ENCODE data around the gene RFTN1. TPM values are rescaled to one million over a fixed set of nuclear protein-coding genes. Genes with fewer than 3 reads are reported as not detected.

Gene RFTN1
- total and polyA plus RNA-seq, 10 of the 15 experiments (the other 5 are each of a cell fraction or from before 2014, with no cell fraction given): 20.6 to 213 (median 147) TPM

DNA sequence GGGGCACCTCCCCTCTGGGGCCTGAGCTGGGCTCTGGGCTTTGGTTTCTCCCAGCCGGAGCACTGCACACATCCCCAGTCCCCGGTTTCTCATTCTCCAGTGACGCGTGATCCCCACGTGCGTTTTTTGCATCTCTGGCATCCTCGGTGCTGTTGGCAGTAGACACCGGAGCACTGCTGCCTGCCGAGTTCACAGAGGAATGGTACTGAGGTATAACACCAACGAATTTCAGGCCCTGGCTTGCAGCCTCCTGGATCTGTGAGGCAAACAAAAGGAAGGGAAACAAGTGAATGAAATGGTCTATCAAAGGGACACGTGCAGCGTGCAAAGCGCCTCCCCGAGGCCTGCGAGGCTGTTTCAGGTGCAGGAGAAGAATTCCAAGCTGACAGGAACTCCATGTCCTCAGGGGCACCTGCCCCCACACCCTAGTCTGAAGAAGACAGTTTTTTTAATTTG is 135.6 kb downstream of the RFTN1 start:
- intact Hi-C loops (cut with micrococcal nuclease; ENCODE audit: unreplicated experiment) (no loop called here), in situ Hi-C loops (cut with MboI) (loop anchor here (10.0 kb wide), 1 partner anchor 573 kb away; no protein-coding TSS in a partner anchor)
- H3K79me2 ChIP-seq (ENCODE audit: control insufficient read depth, insufficient read depth, low read length): peaks cover 53% of the 10 kb centered on the region
- DNase-seq (ENCODE audit: low read depth, low spot score) (no peak), ATAC-seq (no peak), FAIRE-seq (no peak)
- 11% methylated on average over 15 of the region's 15 CpGs for WGBS (ENCODE audit: insufficient coverage, insufficient replicate concordance, low lambda C conversion rate, missing lambda C conversion rate)
- POLR2A ChIA-PET: interaction anchor here (1.2 to 3.5 kb wide), 7 partner anchors 14 to 138 kb away, joined by 3 to 16 read pairs (median 11); partner anchors contain the start of gene RFTN1
- no peaks in the 10 kb centered on the region for H4K20me1 ChIP-seq (ENCODE audit: control insufficient read depth, insufficient read depth)
- H3K36me3 ChIP-seq (ENCODE audit: control insufficient read depth in 2 of 2, insufficient read depth in 2 of 2, low read length in 1 of 2): peaks cover 21 to 23% of the 10 kb centered on the region in 2 experiments
- 0 out of 2 replicates have a peak overlapping the region, but pooled peaks have one; percentile 23 for H3K4me2 ChIP-seq (ENCODE audit: control insufficient read depth, insufficient read depth)
- peak overlapping the region; percentile 10; the same call in 1 of the 2 replicates for H3K9ac ChIP-seq (ENCODE audit: control insufficient read depth, insufficient read depth, low read length)
- peaks cover 9% of the 10 kb centered on the region for H3K9me3 ChIP-seq (replicated peaks; ENCODE audit: control insufficient read depth, insufficient read depth, low read length)
- TF ChIP-seq PBX3 (IDR thresholded peaks at IDR 0.05; ENCODE audit: insufficient replicate concordance, low read depth, low read length) (no peak), BHLHE40 (IDR thresholded peaks at IDR 0.05; ENCODE audit: borderline replicate concordance in 1 of 2, low read depth in 2 of 2, low read length in 1 of 2) (peak in 1 of 2 experiments; percentile 41; a peak in 2 of 4 replicates), MTA3 (IDR thresholded peaks at IDR 0.05; ENCODE audit: borderline replicate concordance, low read length) (0 out of 2 replicates have a peak, but pooled peaks have one; percentile 4), TCF3 (IDR thresholded peaks at IDR 0.05; ENCODE audit: borderline replicate concordance, insufficient read depth, low read depth, low read length) (no peak), STAT3 (IDR thresholded peaks at IDR 0.05; ENCODE audit: low read depth, low read length) (no peak), SIN3A (IDR thresholded peaks at IDR 0.05; ENCODE audit: low read depth, low read length) (no peak)
- H3K4me1 ChIP-seq (ENCODE audit: control insufficient read depth, insufficient read depth, low read length): peaks cover 93% of the 10 kb centered on the region
- no TSS peak for BruUV-seq (replicated peaks)
- CTCF ChIA-PET: interaction anchor here (0.6 to 1.9 kb wide), 7 partner anchors 9 to 151 kb away, joined by 3 to 5 read pairs (median 3); no protein-coding TSS in a partner anchor
- H2AFZ ChIP-seq (ENCODE audit: control insufficient read depth, low read depth, low read length): no peak overlapping the region
- SMC1A ChIA-PET (ENCODE audit: uncharacterized antibody, unreplicated experiment): interaction anchor here (0.9 to 9.9 kb wide), 13 partner anchors 9 to 172 kb away, joined by 3 to 125 read pairs (median 8); partner anchors contain the start of gene RFTN1
- no peaks in the 10 kb centered on the region for H3K27me3 ChIP-seq (replicated peaks in 1 of 2; ENCODE audit: control insufficient read depth in 2 of 2, insufficient read depth in 2 of 2, low read length in 1 of 2)
- H3K27ac ChIP-seq (ENCODE audit: control insufficient read depth, insufficient read depth): peak overlapping the region; percentile 88
- H3K4me3 ChIP-seq: no peak overlapping the region
- RAD21 ChIA-PET (ENCODE audit: unreplicated experiment): interaction anchor here (1.0 to 3.7 kb wide), 16 partner anchors 11 to 143 kb away, joined by 3 to 27 read pairs (median 6); no protein-coding TSS in a partner anchor
